ENCODE measurements around the gene DCDC2C. TPM values are rescaled to one million over a fixed set of nuclear protein-coding genes. Genes with fewer than 3 reads are reported as not detected.
"Not testable (repeated sequence)": the region's sequence is repeated elsewhere in the genome, so short reads cannot be mapped to it uniquely, and the experiment has no call there.

Gene DCDC2C
- total RNA-seq, 1 experiment from 2014 or later, result not detected

GRCh38 chr2:3784731-3785130, 81.4 kb downstream of the DCDC2C start:
- in situ Hi-C loops (cut with HindIII; ENCODE audit: low pct_unique_long_range_greater_than_20kb, low sequenced_read_pairs), result no loop called here

GRCh38 chr2:3785220-3785889, 82.0 kb downstream of the DCDC2C start:
- in situ Hi-C loops (cut with HindIII; ENCODE audit: low pct_unique_long_range_greater_than_20kb, low sequenced_read_pairs), result no loop called here

More at GRCh38 chr2:3784731-3785130, 81.4 kb downstream of the DCDC2C start:
- DNase-seq (ENCODE audit: low read depth), result no peak

GRCh38 chr2:3785890-3786273, 82.5 kb downstream of the DCDC2C start:
- in situ Hi-C loops (cut with HindIII; ENCODE audit: low pct_unique_long_range_greater_than_20kb, low sequenced_read_pairs), result no loop called here
- no peak for DNase-seq (ENCODE audit: low read depth)

More at GRCh38 chr2:3785220-3785889, 82.0 kb downstream of the DCDC2C start:
- DNase-seq (ENCODE audit: low read depth), result no peak

- in situ Hi-C loops (cut with HindIII; ENCODE audit: low pct_unique_long_range_greater_than_20kb, low sequenced_read_pairs), result no loop called here
Measured at GRCh38 chr2:3787768-3788167, 84.4 kb downstream of the DCDC2C start.

GRCh38 chr2:3789256-3789655, 85.9 kb downstream of the DCDC2C start:
- no peak for DNase-seq (ENCODE audit: low read depth)
- in situ Hi-C loops (cut with HindIII; ENCODE audit: low pct_unique_long_range_greater_than_20kb, low sequenced_read_pairs), result no loop called here

More at GRCh38 chr2:3787768-3788167, 84.4 kb downstream of the DCDC2C start:
- no peak for DNase-seq (ENCODE audit: low read depth)

GRCh38 chr2:3793249-3793648, 89.9 kb downstream of the DCDC2C start:
- in situ Hi-C loops (cut with HindIII; ENCODE audit: low pct_unique_long_range_greater_than_20kb, low sequenced_read_pairs), result no loop called here
- no peak for DNase-seq (ENCODE audit: low read depth)

- in situ Hi-C loops (cut with HindIII; ENCODE audit: low pct_unique_long_range_greater_than_20kb, low sequenced_read_pairs), result no loop called here
- no peak for DNase-seq (ENCODE audit: low read depth)
Measured at GRCh38 chr2:3801506-3801905, 98.1 kb downstream of the DCDC2C start.

- in situ Hi-C loops (cut with HindIII; ENCODE audit: low pct_unique_long_range_greater_than_20kb, low sequenced_read_pairs), result no loop called here
- no peak for DNase-seq (ENCODE audit: low read depth)
Measured at GRCh38 chr2:3805201-3805939, 102.0 kb downstream of the DCDC2C start.

GRCh38 chr2:3806168-3806567, 102.8 kb downstream of the DCDC2C start:
- in situ Hi-C loops (cut with HindIII; ENCODE audit: low pct_unique_long_range_greater_than_20kb, low sequenced_read_pairs), result no loop called here

GRCh38 chr2:3806730-3807129, 103.4 kb downstream of the DCDC2C start:
- DNase-seq (ENCODE audit: low read depth), result no peak
- in situ Hi-C loops (cut with HindIII; ENCODE audit: low pct_unique_long_range_greater_than_20kb, low sequenced_read_pairs), result no loop called here

More at GRCh38 chr2:3806168-3806567, 102.8 kb downstream of the DCDC2C start:
- no peak for DNase-seq (ENCODE audit: low read depth)

GRCh38 chr2:3807853-3808252, 104.5 kb downstream of the DCDC2C start:
- in situ Hi-C loops (cut with HindIII; ENCODE audit: low pct_unique_long_range_greater_than_20kb, low sequenced_read_pairs), result no loop called here
- DNase-seq (ENCODE audit: low read depth), result no peak

- in situ Hi-C loops (cut with HindIII; ENCODE audit: low pct_unique_long_range_greater_than_20kb, low sequenced_read_pairs), result no loop called here
- DNase-seq (ENCODE audit: low read depth), result no peak
Measured at GRCh38 chr2:3814706-3815245, 111.4 kb downstream of the DCDC2C start.

GRCh38 chr2:3817144-3817543, 113.8 kb downstream of the DCDC2C start:
- in situ Hi-C loops (cut with HindIII; ENCODE audit: low pct_unique_long_range_greater_than_20kb, low sequenced_read_pairs), result not testable (repeated sequence)
- peak; percentile 11 for DNase-seq (ENCODE audit: low read depth)

- in situ Hi-C loops (cut with HindIII; ENCODE audit: low pct_unique_long_range_greater_than_20kb, low sequenced_read_pairs), result no loop called here
- DNase-seq (ENCODE audit: low read depth), result no peak
Measured at GRCh38 chr2:3823748-3824147, 120.4 kb downstream of the DCDC2C start.

GRCh38 chr2:3827673-3828575, 124.5 kb downstream of the DCDC2C start:
- no peak for DNase-seq (ENCODE audit: low read depth)
- in situ Hi-C loops (cut with HindIII; ENCODE audit: low pct_unique_long_range_greater_than_20kb, low sequenced_read_pairs), result no loop called here

GRCh38 chr2:3830796-3831195, 127.4 kb downstream of the DCDC2C start:
- in situ Hi-C loops (cut with HindIII; ENCODE audit: low pct_unique_long_range_greater_than_20kb, low sequenced_read_pairs), result no loop called here
- no peak for DNase-seq (ENCODE audit: low read depth)

- in situ Hi-C loops (cut with HindIII; ENCODE audit: low pct_unique_long_range_greater_than_20kb, low sequenced_read_pairs), result no loop called here
- no peak for DNase-seq (ENCODE audit: low read depth)
Measured at GRCh38 chr2:3837086-3837485, 133.7 kb downstream of the DCDC2C start.

GRCh38 chr2:3838348-3838747, 135.0 kb downstream of the DCDC2C start:
- in situ Hi-C loops (cut with HindIII; ENCODE audit: low pct_unique_long_range_greater_than_20kb, low sequenced_read_pairs), result no loop called here
- no peak for DNase-seq (ENCODE audit: low read depth)

Measured in Caki2 (cell line).